ENCODE measurements around the gene FEN1.

FEN1 gene

DNA sequence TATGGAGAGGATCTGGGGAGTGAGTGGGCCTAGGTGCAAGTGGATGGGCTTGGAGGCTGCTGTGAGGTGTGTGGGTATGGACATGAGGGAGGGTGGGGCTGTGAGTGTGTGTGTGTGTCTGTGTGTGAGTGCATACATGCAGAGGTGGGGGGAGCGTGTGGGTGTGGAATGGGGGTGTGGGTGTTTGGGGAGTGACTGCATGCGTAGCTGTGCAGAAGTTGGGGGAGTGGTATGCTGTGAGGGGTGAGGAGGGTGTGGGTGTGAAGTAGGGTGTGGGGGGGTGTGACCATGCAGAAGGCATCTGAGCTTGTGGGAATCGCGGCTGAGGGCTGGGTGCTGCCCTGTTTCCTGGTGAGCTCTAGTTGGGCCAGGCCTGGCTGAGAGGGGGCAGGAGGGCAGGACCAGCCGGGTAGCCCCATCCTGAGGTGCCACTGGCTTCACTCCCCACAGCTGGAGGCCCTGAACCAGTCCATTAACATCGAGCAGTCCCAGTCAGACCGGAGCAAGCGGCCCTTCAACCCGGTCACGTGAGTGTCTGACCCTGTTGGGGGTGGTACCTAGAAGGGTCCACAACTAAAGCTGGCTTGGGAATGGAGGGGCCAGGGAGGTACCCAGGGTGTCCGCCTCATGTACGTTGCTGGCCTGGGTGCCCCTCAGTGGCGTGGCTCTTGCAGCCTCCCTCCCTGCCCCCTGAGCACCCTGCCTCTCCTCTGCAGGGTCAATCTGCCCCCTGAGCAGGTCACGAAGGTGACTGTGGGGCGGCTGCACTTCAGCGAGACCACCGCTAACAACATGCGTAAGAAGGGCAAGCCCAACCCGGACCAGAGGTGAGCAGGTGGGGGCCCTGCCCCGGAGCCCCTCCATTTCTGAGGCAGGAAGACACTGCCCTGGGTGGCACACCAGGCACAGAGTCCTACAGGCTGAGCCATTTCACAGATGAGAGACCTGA, 16.8 kb upstream of the FEN1 start:
- no peak for DNase-seq (ENCODE audit: low read depth in 1 of 2, low spot score in 1 of 2)

DNA sequence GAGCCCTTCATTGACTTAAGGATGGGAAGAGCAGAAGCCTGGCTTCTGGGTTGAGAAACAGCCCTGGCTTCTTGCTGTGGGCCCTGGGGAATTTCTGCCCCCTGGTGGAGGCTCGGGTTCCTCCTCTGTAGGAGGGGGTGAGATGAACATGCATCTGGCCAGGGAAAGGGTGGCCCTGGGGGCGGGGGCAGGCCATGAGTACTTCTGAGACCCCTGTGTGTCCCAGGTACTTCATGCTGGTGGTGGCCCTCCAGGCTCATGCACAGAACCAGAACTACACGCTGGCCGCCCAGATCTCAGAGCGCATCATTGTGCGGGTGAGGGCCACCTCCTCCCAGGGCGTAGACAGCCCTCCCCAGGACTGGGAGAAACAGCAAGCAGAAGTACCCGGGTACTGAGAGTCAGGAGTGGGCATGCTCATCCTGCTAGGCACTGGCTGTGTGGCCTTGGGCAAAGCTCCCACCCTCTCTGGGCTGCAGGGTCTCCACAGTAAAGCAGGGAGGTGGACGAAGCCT, 16.1 kb upstream of the FEN1 start:
- peak; percentile 29 to 32 for DNase-seq (ENCODE audit: low read depth in 1 of 2, low spot score in 1 of 2)

- peak; percentile 11 to 30 for DNase-seq (ENCODE audit: low read depth in 1 of 2, low spot score in 1 of 2)
Observed at GRCh38 chr11:61777234-61778090, 15.2 kb upstream of the FEN1 start.

DNA sequence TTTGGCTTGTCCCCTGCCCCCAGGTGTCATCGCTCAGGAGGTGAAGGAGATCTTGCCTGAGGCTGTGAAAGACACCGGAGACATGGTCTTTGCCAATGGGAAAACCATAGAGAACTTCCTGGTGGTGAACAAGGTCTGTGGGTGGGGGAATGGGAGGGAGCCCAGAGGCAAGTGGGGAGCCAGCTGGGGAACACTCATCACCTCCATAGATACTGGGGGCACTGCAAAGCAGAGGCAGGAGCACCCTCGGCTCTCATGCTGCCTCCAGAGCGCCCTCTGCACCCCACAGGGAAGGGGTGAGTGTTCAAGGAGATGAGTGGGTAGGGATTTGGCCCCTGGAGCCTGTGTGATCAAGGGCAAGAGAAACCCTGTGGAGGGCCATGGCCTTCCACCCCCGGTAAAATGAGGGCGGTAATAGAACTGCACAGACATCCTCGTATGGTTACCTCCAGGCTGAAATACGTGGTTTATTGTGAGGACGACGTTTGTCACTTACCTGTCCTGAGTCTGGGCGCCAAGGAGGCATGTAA, 14.3 kb upstream of the FEN1 start:
- DNase-seq (ENCODE audit: low read depth in 1 of 2, low spot score in 1 of 2) = no peak

- DNase-seq (ENCODE audit: low read depth in 1 of 2, low spot score in 1 of 2) = no peak
Observed at GRCh38 chr11:61778920-61779650, 13.6 kb upstream of the FEN1 start.

DNA sequence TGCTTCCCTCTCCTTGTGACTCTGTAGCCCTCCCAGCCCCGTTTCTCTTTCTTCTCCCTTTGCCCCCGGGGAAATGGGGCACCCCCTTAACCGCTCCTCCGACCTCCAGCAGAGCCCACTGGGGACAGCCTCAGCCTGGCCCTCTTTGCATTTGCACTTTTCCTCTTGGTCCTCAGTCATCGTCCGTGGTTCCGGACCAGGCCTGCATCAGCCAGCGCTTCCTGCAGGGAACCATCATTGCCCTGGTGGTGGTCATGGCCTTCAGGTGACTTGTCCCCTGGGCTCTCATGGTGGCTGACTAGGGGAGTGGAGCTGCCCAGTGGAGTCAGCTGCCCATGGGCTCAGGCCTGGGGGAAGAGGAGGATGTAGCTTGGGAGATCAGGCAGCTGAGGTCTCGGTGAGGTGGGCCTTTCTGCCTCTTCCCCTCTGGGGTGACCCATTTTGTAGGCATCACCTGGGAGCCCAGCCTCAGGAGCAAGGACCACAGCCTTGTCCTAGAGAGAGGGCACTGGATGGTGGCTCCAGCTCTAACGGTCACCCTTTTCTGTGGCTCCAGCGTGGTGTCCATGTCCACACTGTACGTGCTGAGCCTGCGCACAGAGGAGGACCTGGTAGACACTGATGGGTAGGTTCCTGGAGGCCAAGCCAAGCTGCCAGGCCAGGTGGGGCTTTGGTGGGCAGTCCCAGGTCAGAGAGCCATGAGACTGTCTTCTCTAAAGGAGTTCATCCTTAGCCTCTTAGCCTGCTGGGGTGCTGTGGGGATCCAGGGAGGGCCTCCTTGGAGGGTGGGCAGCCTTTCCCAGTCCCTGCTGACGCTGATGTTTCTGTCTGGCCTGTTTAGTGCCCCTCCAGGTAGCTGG, 12.8 kb upstream of the FEN1 start:
- DNase-seq (ENCODE audit: low read depth in 1 of 2, low spot score in 1 of 2) = no peak

DNA sequence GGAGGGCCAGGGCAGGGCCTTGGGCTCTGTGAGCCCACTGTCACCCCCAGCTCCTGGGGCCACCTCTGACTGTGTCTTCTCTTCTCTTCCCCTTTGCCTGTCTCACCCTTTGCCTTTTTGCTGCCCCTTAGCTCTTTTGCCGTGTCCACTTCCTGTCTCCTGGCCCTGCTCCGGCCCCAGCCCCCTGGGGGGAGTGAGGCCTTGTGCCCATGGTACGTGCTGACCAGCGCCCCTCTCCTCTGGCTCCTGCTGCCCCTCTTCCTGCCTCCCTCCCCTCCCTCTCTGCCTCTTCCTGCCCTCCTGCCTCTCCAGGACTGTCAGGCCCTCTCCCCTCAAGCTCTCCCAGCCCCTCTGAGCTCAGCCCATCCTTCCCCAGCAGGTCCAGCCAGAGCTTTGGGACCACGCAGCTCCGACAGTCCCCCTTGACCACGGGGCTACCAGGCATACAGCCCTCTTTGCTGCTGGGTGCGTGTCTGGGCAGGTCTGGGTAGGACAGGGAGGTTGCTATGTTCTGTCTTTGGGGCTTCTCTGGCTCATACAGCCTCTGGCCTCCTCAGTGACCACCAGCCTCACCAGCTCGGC, 12.0 kb upstream of the FEN1 start:
- DNase-seq (ENCODE audit: low read depth in 1 of 2, low spot score in 1 of 2) = no peak

DNA sequence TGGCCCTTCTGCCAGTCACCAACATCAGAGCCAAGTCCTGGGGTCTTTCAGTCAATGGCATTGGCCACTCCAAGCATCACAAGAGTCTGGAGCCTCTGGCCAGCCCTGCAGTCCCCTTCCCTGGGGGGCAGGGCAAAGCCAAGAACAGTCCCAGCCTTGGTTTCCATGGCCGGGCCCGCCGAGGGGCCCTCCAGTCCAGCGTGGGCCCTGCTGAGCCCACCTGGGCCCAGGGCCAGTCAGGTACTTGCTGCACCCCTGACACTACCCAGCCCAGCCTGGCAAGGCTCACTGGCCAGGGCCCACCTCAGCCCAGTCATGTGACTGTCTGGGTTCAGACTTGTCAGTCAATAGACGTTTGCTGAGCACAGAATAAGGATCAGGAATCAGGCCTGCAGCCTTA, 11.1 kb upstream of the FEN1 start:
- no peak for DNase-seq (ENCODE audit: low read depth in 1 of 2, low spot score in 1 of 2)

- no peak for DNase-seq (ENCODE audit: low read depth in 1 of 2, low spot score in 1 of 2)
Observed at GRCh38 chr11:61782299-61782698, 10.4 kb upstream of the FEN1 start.

- DNase-seq (ENCODE audit: low read depth in 1 of 2, low spot score in 1 of 2) = no peak
Observed at GRCh38 chr11:61782841-61783240, 9.9 kb upstream of the FEN1 start.

- no peak for DNase-seq (ENCODE audit: low read depth in 1 of 2, low spot score in 1 of 2)
Observed at GRCh38 chr11:61783717-61784505, 8.8 kb upstream of the FEN1 start.

- DNase-seq (ENCODE audit: low read depth in 1 of 2, low spot score in 1 of 2) = no peak
Observed at GRCh38 chr11:61784506-61784805, 8.3 kb upstream of the FEN1 start.

GRCh38 chr11:61785837-61786402, 6.8 kb upstream of the FEN1 start:
- no peak for DNase-seq (ENCODE audit: low read depth in 1 of 2, low spot score in 1 of 2)

DNA sequence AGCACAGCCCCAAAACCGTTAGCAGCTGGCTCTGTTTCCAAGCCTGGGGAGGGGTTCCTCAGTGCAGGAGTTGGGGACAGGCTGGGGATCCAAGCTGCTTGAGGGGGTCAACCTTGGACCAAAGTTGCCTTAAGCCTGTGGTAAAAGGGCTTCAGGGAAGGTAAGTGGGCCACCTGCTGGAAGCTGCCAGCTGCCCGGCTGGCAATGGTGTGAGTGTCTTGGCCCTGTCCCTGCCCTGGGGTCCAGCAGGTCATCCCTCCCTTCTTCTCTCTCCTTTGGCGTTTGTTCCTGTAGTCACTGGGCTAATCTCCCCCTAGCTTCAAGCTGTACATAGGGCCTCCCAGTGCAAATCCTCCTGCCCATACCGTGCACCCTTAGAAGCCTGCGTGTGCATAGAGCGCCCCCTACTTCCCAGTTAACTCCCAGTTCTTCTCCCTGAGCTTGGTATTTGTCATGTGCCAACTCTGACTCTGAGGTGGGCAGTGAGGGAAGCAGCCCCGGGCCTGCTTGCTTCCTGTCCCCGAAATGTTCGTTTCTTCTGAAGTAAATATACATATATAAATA, 4.7 kb upstream of the FEN1 start:
- DNase-seq (ENCODE audit: low read depth in 1 of 2, low spot score in 1 of 2) = no peak

DNA sequence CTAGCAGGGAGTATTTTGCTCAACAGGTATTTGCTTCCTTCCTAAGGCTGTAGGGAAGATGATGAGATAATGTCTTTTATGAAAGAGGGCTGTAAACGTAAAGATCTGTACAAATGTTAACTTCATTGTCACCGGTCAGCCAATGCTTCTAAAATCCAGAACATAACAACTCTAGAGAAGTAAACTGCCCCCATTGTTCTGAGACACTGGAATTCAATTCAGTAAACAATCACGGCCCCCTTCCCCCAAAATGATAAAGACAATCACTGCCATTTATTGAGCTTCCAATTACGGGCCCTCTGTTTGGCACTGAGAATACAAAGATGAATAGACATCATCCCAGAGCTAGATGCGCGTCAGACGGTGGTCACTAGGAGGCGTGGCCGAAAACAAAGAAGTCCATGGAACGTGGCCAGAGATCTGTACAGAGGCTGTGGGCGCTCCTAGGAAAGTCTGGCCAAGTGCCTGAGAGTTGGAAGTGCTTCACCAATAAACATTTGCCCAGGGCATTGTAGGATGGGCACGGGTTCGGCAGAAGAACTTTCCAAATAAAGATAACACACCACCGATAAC, 888 bp upstream of the FEN1 start:
- no peak for DNase-seq (ENCODE audit: low read depth in 1 of 2, low spot score in 1 of 2)

- DNase-seq (ENCODE audit: low read depth in 1 of 2, low spot score in 1 of 2) = no peak
Observed at GRCh38 chr11:61793083-61793828, 545 bp downstream of the FEN1 start.

DNA sequence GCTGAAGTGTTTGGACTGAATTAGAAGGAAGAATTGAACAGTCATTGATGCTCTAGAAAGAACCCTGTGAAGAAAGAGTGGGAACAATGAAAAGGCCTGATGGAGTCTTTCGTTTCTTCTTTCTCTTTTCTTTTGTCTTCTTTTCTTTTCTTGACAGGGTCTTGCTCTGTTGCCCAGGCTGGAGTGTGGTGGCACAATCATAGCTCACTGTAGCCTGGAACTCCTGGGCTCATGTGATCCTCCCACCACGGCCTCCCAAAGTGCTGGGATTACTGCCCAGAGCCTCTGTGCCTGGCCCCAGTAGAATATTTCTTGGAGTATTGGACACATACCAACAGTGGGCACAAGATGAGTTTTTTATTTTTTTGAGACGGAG, 1.1 kb downstream of the FEN1 start:
- DNase-seq (ENCODE audit: low read depth in 1 of 2, low spot score in 1 of 2) = no peak
